HepG2 (cell line): Measurements from ENCODE around the gene QTRT2. TPM values are rescaled to one million over a fixed set of nuclear protein-coding genes. Genes with fewer than 3 reads are reported as not detected.

ENCODE experiments used
- DMAP1 ChIP-seq: IDR thresholded peaks from 2 replicates; pipeline ENCODE4 v1.6.1; 2016
- EED ChIP-seq: sonication (generic); formaldehyde crosslinking; IDR thresholded peaks from 2 replicates; pipeline ENCODE4 v1.5.0; 2020; ENCODE audit warnings: mild to moderate bottlenecking, missing genetic modification reagents
- GATA4 ChIP-seq: sonication (generic); IDR thresholded peaks from 2 replicates; pipeline ENCODE4 v1.6.1; 2016; ENCODE audit warnings: antibody characterized with exemption, low read depth, borderline replicate concordance
- GPN1 ChIP-seq: sonication (generic); formaldehyde crosslinking; IDR thresholded peaks from 2 replicates; pipeline ENCODE4 v1.5.1; 2020; ENCODE audit warnings: missing genetic modification reagents, borderline replicate concordance
- KIAA2018 ChIP-seq: sonication (generic); formaldehyde crosslinking; IDR thresholded peaks from 2 replicates; pipeline ENCODE4 v1.5.0; 2020; ENCODE audit warnings: mild to moderate bottlenecking, missing genetic modification reagents, borderline replicate concordance
- KLF16 ChIP-seq, 2 experiments: sonication (generic) in 1 of 2; formaldehyde crosslinking in 1 of 2; IDR thresholded peaks; 2 replicates each; pipeline versions ENCODE4 v1.6.1 to v1.8.0; 2016 to 2023; ENCODE audit warnings: missing genetic modification reagents in 2 of 2, missing compliant biosample characterization in 1 of 2
- REL ChIP-seq: sonication (generic); formaldehyde crosslinking; conservative IDR thresholded peaks from 2 replicates; pipeline ENCODE4 v1.8.0; 2022; ENCODE audit warnings: mild to moderate bottlenecking, missing genetic modification reagents, moderate library complexity
- RERE ChIP-seq: IDR thresholded peaks from 2 replicates; pipeline ENCODE4 v1.6.1; 2016; ENCODE audit warnings: low read depth, missing genetic modification reagents, missing compliant biosample characterization
- SOX13 ChIP-seq, 3 experiments: fragments of 450-650 bp in 1 of 3; sonication (generic) in 1 of 3; formaldehyde crosslinking in 1 of 3; IDR thresholded peaks in 2 of 3; conservative IDR thresholded peaks in 1 of 3; 2 replicates each; pipeline versions ENCODE4 v1.5.0 to v1.6.1; 2016 to 2020; ENCODE audit warnings: antibody characterized with exemption in 1 of 3, mild to moderate bottlenecking in 1 of 3, missing compliant biosample characterization in 1 of 3, missing genetic modification reagents in 1 of 3, moderate library complexity in 1 of 3
- SP2 ChIP-seq: sonication (generic); formaldehyde crosslinking; IDR thresholded peaks from 2 replicates; pipeline ENCODE4 v1.5.1; 2020; ENCODE audit warnings: mild to moderate bottlenecking, missing genetic modification reagents
- ZBTB7B ChIP-seq: sonication (generic); formaldehyde crosslinking; IDR thresholded peaks from 2 replicates; pipeline ENCODE4 v1.4.0; 2020; ENCODE audit warnings: missing genetic modification reagents
- ZNF557 ChIP-seq: sonication (generic); formaldehyde crosslinking; IDR thresholded peaks from 2 replicates; pipeline ENCODE4 v1.4.0; 2020; ENCODE audit warnings: missing genetic modification reagents
- ZNF569 ChIP-seq: sonication (generic); formaldehyde crosslinking; IDR thresholded peaks from 2 replicates; pipeline ENCODE4 v1.5.0; 2020; ENCODE audit warnings: mild to moderate bottlenecking, missing genetic modification reagents, moderate library complexity, borderline replicate concordance
- ZSCAN20 ChIP-seq: sonication (generic); formaldehyde crosslinking; IDR thresholded peaks from 2 replicates; pipeline ENCODE4 v1.4.0; 2020; ENCODE audit warnings: missing genetic modification reagents, mild to moderate bottlenecking, borderline replicate concordance
- polyA plus RNA-seq, 8 experiments: library from polyadenylated mRNA; depleted of rRNA in 3 of 8; stranded (reverse) in 7 of 8; unstranded in 1 of 8; fragments of >200 nt; fragmentation: Illumina TruSeq in 4 of 8; extraction: Trizol in 4 of 8; gene quantifications; 2 replicates each; pipeline versions ENCODE4 v1.2.1 to v1.2.3, GENCODE V29; 2011 to 2016; ENCODE audit warnings: low read depth in 4 of 8, missing spikeins in 1 of 8, mixed read lengths in 1 of 8; ENCODE audit not compliant: insufficient read depth in 1 of 8
- total RNA-seq, 5 experiments: library from RNA; depleted of rRNA; stranded (reverse); fragments of >200 nt; fragmentation: Illumina TruSeq; extraction: Trizol; gene quantifications; 2 replicates each; pipeline ENCODE4 v1.2.3, GENCODE V29; 2016; ENCODE audit warnings: low read depth in 1 of 5

QTRT2 gene
- total and polyA plus RNA-seq, 2 of the 13 experiments (the other 11 are each of a cell fraction or from before 2014, with no cell fraction given): 7.1 to 33.4 TPM

- TF ChIP-seq ZNF557 (CRISPR knock-in tag) (peak; percentile 5; the same call in 1 of the 2 replicates), RERE (0 out of 2 replicates have a peak, but pooled peaks have one; percentile 28), SP2 (peak; percentile 32), ZNF569 (CRISPR knock-in tag) (no peak), GPN1 (CRISPR knock-in tag) (no peak), ZBTB7B (CRISPR knock-in tag) (no peak), KIAA2018 (CRISPR knock-in tag) (no peak), ZSCAN20 (CRISPR knock-in tag) (peak; percentile 62; the same call in 1 of the 2 replicates), KLF16 (CRISPR knock-in tag; IDR thresholded peaks at IDR 0.05) (peak in 1 of 2 experiments; percentile 84; a peak in 1 of 4 replicates), REL (peak; percentile 76; the same call in 1 of the 2 replicates), EED (CRISPR knock-in tag) (no peak), GATA4 (no peak), SOX13 (IDR thresholded peaks at IDR 0.05) (no peak), SOX13 (CRISPR knock-in tag; conservative IDR thresholded peaks at IDR 0.05 in 1 of 2, IDR thresholded peaks at IDR 0.05 in 1 of 2) (peak in 1 of 2 experiments; percentile 36; a peak in 1 of 4 replicates), DMAP1 (CRISPR knock-in tag) (peak; percentile 87; the same call in 1 of the 2 replicates)
Observed at GRCh38 chr3:114056130-114057010, at the start of gene QTRT2, which contains the start of gene CCDC191 (continued).
